NT2/D1 (cell line): ENCODE measurements around the gene TMEM233.

ENCODE experiments used
- YY1 ChIP-seq: IDR thresholded peaks from 2 replicates; pipeline ENCODE4 v1.6.1; 2011; ENCODE audit not compliant: insufficient read length, insufficient read depth
- ZNF274 ChIP-seq: IDR thresholded peaks from 2 replicates; pipeline ENCODE4 v1.6.1; 2011; ENCODE audit warnings: mild to moderate bottlenecking, low read depth, low read length

- TF ChIP-seq ZNF274 (no peak), YY1 (no peak)
Observed at GRCh38 chr12:119613319-119613936, 19.9 kb downstream of the TMEM233 start.
